GM11168 (cell line): ENCODE results near the gene ABHD17A.
"Not testable (repeated sequence)": the region's sequence is repeated elsewhere in the genome, so short reads cannot be mapped to it uniquely, and the experiment has no call there.

ENCODE experiments used
- in situ Hi-C: fragments of 300-500 bp; cut with MboI; formaldehyde crosslinking; loops from one replicate; pipeline ENCODE4 v1.12.0; 2022; ENCODE audit warnings: low sequenced_read_pairs; ENCODE audit not compliant: unreplicated experiment

The ABHD17A gene

DNA sequence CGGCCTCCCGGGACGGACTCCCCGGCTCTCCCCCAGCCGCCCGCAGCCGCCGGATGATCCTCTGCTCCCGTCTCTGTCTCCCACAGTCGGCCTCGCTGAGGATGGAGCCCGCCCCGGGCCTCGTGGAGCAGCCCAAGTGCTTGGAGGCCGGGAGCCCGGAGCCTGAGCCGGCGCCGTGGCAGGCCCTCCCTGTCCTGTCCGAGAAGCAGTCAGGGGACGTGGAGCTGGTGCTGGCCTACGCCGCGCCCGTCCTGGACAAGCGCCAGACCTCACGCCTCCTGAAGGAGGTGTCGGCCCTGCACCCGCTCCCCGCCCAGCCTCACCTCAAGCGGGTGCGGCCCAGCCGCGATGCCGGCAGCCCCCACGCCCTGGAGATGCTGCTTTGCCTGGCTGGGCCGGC is 26.7 kb upstream of the ABHD17A start:
- in situ Hi-C loops = no loop called here

DNA sequence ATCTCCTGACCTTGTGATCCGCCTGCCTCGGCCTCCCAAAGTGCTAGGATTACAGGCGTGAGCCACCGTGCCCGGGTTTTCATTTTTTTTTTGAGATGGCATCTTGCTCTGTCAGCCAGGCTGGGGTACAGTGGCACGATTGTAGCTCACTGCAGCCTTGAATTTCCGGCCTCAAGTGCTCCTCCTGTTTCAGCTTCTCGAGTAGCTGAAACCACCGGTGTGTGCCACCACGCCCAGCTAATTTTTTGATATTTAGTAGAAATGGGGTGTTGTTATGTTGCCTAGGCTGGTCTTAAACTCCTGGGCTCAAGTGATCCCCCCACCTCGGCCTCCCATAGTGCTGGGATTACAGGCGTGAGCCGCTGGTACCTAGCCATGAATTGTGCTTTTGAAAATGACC is 25.8 kb upstream of the ABHD17A start:
- in situ Hi-C loops = no loop called here

DNA sequence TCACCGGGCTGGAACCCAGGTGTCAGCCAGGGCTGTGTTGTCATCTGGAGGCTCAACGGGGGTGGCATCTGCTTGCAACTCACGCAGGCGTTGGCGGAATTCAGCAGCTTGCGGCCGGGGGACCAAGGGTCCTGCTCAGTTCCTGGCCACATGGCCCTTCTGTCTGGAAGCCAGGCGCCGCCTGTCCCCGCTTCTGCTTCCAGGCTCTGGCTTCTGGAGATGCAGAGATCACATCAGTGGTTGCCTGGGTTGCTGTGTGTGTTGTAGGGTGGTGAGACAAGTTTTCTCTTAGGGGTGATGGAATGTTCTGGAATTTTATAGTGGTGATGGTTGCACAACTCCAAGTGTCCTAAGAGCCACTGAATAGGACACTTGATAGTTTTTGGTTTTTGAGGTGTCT is 24.9 kb upstream of the ABHD17A start:
- in situ Hi-C loops = no loop called here

DNA sequence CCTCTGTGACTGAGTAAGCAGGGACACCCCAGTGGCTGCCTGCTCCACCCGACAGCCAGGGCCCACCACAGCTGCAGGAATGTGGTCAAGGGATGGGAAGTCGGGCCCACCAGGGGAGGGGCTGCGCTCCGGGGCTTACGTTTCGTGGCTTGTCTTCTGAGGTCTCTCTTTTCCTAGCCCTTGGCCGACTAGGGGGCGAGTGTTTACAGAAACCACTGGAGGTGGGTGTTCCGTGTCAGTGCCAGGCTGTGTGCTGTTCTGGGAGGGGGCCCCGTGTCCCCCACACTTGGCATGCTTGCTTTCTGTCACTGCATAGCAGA is 24.4 kb upstream of the ABHD17A start:
- in situ Hi-C loops = no loop called here

DNA sequence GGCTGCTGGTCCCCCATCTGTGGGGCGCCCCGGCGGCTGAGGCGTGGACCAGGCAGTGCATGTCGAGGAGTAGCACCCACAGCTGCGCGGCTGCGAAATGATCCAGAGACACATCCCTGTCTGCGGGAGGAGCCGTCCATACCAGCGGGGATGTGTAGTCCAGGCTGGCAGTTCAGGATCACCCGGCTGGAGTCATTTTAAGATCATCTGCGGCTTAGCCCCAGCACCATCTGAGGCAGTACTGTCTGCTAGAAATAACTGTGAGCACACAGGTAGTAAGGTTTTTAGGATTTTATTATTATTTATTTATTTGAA is 23.0 kb upstream of the ABHD17A start:
- in situ Hi-C loops = no loop called here

DNA sequence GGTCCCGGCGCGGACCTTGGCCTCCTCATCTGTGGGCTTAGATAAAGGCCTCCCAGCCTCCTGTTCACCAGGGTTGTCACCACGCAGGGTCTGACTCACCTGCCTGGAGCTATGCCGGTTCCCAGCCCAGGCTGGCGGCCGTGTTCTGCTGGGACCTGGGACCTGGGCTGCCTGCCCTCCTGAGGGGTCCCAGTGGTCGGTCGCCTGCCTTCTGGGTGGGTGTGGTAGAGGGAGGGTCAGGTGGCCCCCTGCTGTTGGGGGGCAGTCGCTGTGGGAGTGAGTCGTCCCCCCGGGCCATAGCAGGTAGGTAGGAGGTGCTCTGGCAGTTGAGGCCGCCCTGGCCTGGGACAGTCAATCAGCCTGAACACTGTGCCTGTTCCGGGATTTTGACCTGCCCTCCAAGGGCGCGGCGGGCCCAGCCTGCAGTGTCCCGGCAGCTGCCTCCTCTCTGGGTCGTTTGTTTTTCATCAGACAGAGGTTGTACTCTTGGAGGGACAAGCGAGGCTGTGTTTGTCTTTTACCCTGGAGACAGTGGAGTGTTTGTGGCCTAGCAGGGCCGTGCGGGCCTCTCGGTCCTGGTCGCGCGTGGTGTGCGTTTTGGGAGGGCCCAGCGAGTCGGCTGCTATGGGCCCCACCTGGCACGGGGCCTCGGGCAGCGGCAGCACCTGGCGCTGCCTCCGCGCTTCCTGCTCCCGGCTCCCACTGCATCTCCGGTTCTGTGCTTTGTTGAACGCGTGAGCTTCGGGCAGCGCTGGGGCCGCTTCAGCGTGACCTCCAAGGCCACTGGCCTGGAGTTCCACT is 22.5 kb upstream of the ABHD17A start:
- in situ Hi-C loops = no loop called here

DNA sequence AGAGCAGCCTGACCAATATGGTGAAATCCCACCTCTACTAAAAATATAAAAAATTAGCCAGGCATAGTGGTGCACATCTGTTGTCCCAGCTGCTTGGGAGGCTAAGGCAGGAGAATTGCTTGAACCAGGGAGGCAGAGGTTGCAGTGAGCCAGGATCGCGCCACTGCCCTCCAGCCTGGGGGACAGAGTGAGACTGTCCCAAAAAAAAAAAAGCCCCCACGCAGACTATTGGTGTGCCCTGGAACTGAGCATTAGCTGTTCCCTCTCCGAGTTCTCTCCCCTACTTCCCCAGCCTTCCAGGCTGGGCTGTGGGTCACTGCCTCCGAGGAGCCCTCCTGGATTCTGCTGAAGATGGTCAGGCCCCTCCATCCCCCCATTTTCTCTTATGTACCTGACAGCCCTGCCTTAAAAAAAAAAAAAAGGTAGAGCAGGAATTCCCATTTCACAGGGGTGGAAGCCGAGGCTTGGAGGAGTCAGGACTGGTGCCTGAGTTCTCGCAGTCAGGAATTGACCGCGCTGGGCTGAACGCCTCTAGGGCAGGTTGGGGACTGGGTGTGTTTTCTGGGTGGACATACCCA is 21.8 kb upstream of the ABHD17A start:
- in situ Hi-C loops = no loop called here

DNA sequence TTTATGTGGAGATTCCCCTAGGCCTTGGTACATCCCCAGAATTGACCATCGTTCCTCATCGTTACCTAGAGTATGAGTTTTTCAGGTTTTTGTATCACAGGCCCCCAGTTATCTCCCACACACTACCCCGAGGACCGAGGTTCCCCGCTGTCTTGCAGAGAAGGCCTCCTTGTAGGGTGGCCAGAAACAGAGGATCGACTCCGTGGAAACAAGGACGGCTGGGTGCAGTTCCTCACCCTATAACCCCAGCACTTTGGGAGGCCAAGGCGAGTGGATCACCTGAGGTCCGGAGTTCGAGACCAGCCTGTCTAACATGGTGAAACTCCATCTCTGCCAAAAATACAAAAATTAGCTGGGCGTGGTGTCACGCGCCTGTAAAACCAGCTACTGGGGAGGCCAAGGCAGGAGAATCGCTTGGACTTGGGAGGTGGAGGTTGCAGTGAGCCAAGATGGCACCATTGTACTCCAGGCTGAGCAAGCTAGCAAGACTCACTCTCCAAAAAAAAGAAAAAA is 20.6 kb upstream of the ABHD17A start:
- in situ Hi-C loops = no loop called here

DNA sequence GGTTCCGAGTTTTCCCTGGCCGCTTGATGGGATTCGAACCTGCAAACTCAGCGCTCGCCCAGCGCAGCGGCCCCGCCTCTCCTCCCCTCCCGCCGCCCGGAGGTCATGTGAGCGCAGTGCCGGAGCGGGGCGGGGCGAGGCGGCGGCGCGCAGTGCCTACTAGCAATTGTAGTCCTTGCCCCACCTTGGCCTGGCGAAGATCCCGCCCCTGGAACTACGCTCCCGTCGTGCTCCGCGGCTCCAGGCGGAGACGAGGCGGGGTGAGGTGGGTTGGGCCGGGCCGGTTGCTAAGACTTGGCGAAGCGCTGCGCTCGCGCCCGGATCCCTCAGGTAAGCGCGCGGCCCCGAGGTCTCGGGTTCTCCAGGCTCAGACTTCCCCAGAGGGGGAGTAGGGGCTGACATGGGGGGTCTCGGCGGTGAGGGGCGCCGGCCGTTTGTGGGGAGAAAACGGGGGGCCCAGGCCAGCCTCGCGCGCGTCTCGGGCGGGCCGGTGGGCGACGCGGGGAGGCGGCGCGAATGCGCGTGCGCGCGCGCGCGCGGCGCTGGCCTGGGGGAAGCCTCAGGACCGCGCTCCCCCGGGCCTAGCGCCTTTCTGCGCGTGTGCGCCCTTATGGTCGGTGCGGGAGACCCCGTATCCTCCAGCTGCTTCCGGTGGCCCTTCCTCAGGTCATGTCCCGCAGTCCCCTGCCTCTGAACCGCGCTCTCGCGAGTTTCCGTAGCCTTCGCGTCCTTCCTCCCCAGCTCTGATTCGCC is 20.0 kb upstream of the ABHD17A start, which contains the start of the genes ADAT3 and SCAMP4:
Gene ADAT3, plus strand, starts transcription at position 290 of the 753 bp plus-strand sequence. CDS start 6,649 bp downstream, outside the sequence.
Gene SCAMP4, plus strand, starts transcription at position 290 of the 753 bp plus-strand sequence. CDS start 9,621 bp downstream, outside the sequence.
- in situ Hi-C loops = no loop called here

DNA sequence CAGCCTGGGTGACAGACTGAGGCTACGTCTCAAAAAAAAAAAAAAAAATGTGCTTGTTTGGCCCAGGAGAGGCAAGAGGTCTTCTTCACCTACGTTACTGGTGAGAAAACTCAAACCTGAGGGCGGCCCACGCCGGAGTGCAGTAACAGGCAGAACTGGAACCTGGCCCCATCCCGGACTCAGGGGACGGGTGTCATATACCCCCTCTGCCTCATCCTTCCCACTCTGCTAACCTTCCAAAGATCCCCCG is 19.5 kb upstream of the ABHD17A start:
- in situ Hi-C loops = no loop called here

DNA sequence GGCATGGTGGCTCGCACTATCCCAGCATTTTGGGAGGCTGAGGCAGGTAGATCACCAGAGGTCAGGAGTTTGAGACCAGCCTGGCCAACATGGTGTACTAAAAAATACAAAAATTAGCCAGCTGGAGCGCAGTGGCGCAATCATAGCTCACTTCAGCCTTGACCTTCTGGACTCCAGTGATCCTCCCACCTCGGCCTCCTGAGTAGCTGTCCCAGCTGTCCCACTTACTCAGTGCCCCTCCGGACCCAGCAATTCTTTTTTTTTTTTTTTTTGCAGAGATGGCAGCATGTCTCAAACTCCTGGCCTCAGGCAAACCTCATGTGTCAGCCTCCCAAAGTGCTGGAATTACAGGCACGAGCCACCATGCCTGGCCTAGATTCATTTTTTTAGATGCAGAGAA is 17.6 kb upstream of the ABHD17A start:
- in situ Hi-C loops = no loop called here

DNA sequence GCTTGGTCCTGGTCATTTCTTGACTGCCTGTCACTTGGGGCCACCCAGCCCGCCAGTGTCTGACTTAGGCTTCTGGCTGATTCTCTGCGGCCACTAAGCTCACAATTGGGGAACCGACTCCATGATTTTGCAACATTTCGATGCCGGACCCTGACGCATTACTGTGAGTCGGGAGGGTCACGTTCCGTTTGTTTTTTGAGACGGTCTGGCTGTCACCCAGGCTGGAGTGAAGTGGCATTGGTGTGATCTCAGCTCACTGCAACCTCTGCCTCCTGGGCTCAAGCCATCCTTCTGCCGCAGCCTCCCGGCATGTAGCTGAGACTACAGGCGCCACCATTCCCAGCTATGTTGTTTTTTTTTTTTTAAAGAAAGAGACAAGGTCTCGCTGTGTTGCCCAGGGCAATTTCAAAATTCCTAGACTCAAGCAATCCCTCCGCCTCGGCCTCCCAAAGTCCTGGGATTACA is 16.7 kb upstream of the ABHD17A start:
- in situ Hi-C loops = no loop called here

DNA sequence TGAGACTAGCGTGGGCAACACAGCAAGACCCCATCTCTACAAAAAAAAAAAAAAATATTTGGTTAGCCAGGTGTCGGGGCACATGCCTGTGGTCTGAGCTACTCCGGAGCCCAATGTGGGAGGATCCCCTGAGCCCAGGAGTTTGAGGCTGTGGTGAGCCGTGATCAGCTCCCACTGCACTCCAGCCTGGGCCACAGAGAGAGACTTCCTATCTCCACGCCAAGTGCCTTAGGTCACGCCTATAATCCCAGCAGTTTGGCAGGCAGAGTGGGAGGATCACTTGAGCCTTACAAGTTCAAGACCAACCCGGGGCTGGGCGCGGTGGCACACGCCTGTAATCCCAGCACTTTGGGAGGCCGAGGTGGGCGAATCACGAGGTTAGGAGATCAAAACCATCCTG is 11.2 kb upstream of the ABHD17A start:
- in situ Hi-C loops = no loop called here

DNA sequence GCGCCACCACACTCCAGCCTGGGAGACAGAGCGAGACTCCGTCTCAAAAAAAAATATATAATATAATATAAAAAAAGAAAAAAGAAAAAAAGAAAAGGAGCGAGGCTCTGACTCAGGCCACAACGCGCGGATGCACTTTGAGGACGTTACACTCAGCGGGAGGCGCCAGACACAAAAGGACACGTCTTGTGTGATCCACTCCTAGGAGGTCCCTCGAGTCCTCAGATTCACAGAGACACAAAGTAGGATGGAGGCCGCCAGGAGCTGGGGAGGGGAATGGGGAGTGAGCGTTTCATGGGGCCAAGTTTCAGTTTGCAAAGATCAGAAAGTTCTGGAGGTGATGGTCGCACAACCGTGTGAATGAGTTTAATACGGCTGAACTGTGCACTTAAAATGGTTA is 8.5 kb upstream of the ABHD17A start:
- in situ Hi-C loops = no loop called here

DNA sequence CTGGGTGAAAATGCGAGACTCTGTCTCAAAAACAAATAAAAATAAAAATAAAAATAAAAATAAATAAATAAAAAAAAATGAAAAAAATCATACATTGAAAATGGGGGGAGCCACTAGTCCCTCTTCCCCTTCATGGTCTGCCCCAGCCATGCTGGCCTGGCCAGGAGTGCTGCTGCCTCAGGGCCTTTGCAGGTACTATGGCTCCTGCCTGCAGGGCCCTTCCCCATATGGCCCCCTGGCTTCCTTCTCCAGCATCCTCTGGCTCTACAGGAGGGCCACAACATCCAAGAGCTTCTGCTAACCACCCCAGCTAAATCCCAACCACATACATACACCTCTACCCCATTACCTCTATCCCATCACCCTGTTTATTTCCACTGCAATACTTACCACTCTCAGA is 4.6 kb upstream of the ABHD17A start:
- in situ Hi-C loops = no loop called here

DNA sequence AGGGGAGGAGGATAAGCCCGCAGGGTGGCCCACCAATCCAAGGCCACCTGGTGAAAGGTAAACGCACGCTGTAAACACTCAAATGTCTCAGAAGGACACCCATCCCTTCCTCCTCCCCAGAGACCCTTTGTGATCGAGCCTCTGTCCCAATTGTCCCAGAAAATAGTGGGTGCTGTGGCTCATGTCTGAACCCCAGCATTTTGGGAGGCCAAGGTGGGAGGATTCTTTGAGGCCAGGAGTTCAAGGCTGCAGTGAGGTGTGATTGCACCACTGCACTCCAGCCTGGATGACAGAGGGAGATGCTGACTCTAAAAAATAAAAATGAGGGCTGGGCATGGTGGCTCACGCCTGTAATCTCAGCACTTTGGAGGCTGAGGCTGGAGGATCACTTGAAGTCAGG is 3.1 kb upstream of the ABHD17A start:
- in situ Hi-C loops = no loop called here

DNA sequence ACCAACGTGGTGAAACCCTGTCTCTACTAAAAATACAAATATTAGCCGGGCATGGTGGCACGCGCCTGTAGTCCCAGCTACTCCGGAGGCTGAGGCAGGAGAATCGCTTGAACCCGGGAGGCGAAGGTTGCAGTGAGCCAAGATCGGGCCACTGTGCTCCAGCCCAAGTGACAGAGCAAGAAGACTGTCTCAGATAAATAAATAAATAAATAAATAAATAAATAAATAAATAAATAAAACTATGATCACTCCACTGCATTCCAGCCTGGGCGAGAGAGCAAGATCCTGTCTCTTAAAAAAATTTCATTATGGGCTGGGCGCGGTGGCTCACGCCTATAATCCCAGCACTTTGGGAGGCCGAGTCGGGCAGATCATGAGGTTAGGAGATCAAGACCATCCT is 1.1 kb upstream of the ABHD17A start:
- in situ Hi-C loops = not testable (repeated sequence)

DNA sequence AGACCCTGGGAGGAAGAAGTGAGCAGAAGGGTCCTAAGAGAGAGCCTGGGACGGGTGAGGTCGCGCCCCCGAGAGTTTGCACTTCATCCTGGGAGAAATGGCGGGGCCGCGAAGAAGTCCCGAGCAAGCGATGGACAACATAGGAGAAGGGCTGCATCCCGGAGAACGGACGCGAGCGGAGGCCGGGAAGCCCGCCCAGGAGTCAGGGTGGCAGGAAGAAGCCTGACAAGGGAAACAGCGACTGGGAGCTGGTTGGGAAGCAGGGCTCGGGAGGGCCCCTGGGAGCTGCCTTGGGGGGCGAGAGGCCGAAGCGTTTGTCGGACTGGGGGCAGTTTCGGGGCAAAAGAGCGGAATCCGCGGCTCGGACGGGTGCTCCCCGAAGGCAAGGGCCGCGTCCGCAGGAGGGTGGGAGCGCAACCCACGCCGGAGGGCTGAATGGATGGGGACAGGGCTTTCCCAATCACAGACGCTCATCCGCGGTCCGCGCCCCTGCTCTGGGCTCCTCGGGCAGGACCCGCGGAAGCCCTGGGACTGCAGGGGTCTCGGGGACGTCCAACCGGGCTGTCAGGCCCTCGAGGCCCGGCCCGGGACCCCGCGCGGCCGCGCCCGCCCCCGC is 469 bp downstream of the ABHD17A start:
- in situ Hi-C loops = no loop called here

DNA sequence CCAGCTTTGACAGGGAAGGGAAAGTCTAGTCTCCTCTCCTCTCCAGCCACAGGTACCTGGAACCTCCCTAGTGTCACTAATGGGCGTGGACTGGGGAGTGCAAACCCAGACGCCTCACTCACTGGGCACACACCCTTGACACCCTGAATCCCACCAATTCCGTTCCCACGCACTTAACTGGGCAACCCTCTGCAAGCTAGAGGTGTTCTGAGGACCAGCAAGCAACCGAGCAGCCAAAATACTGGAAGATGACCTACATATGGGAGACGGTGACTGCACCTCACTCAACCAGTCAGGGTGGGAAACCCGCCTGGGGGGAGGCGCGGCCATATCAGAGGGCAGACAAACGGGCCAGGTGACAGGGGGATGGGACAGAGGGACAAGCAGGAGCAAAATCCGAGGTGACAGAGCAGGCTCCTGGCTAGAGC is 991 bp downstream of the ABHD17A start:
- in situ Hi-C loops = no loop called here

DNA sequence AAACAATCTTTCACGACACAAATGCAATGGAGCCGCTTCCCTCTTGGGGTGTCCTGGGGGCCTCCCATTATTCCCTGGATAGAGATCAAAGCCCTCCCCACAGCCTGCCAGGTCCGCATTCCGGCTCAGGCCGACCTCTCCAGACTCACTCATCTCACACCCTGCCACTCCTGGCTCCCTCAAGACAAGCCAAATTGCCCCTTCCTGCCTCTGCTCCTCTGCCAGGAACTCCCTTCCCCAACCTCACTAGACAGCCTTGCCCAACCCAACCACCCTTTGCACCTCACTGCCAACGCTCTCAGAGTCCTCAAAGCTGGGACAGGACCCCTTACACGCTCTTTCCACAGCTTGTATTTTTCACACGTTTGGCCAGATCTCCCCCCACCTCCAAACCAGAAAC is 1.5 kb downstream of the ABHD17A start:
- in situ Hi-C loops = no loop called here
